Stromal cell of bone marrow (primary cell): Measurements from ENCODE around the gene HORMAD1.
"Not testable (repeated sequence)": the region's sequence is repeated elsewhere in the genome, so short reads cannot be mapped to it uniquely, and the experiment has no call there.

ENCODE experiments used
- DNase-seq: peaks from one replicate; pipeline ENCODE4 v3.0.0-alpha.2; 2012; ENCODE audit warnings: low read depth

Gene HORMAD1

GRCh38 chr1:150720703-150721102 lies at the start of gene HORMAD1:
Gene HORMAD1, minus strand, starts transcription at chr1:150720895. Its CDS starts 1,390 bp downstream, at chr1:150719505.
- DNase-seq = no peak

- not testable (repeated sequence) for DNase-seq
Observed at GRCh38 chr1:150767704-150768103, 47.0 kb upstream of the HORMAD1 start.

- DNase-seq = not testable (repeated sequence)
Observed at GRCh38 chr1:150765977-150766301, 45.2 kb upstream of the HORMAD1 start.

- DNase-seq = no peak
Observed at GRCh38 chr1:150765296-150765976, 44.7 kb upstream of the HORMAD1 start, which contains the start of gene CTSS. Gene CTSS, minus strand, starts transcription at chr1:150765778. Its CDS starts 1,015 bp downstream, at chr1:150764763.

- DNase-seq = peak; percentile 31
Observed at GRCh38 chr1:150764617-150765101, 44.0 kb upstream of the HORMAD1 start.

- no peak for DNase-seq
Observed at GRCh38 chr1:150763018-150763417, 42.3 kb upstream of the HORMAD1 start.

- no peak for DNase-seq
Observed at GRCh38 chr1:150762552-150762951, 41.9 kb upstream of the HORMAD1 start.

- no peak for DNase-seq
Observed at GRCh38 chr1:150761801-150762200, 41.1 kb upstream of the HORMAD1 start.

- DNase-seq = no peak
Observed at GRCh38 chr1:150760013-150760412, 39.3 kb upstream of the HORMAD1 start.

- DNase-seq = no peak
Observed at GRCh38 chr1:150753416-150753815, 32.7 kb upstream of the HORMAD1 start.

GRCh38 chr1:150751443-150751842 lies 30.7 kb upstream of the HORMAD1 start:
- no peak for DNase-seq

GRCh38 chr1:150749720-150750311 lies 29.1 kb upstream of the HORMAD1 start:
- DNase-seq = no peak

GRCh38 chr1:150748878-150749719 lies 28.4 kb upstream of the HORMAD1 start:
- no peak for DNase-seq

GRCh38 chr1:150730130-150730721 lies 9.5 kb upstream of the HORMAD1 start:
- no peak for DNase-seq

GRCh38 chr1:150724336-150724735 lies 3.6 kb upstream of the HORMAD1 start:
- DNase-seq = no peak

- DNase-seq = no peak
Observed at GRCh38 chr1:150720098-150720497, 597 bp downstream of the HORMAD1 start.

- DNase-seq = no peak
Observed at GRCh38 chr1:150718225-150718891, 2.3 kb downstream of the HORMAD1 start.

- not testable (repeated sequence) for DNase-seq
Observed at GRCh38 chr1:150709031-150709430, 11.7 kb downstream of the HORMAD1 start.

- no peak for DNase-seq
Observed at GRCh38 chr1:150708595-150708994, 12.1 kb downstream of the HORMAD1 start.

GRCh38 chr1:150706091-150706490 lies 14.6 kb downstream of the HORMAD1 start:
- DNase-seq = no peak

GRCh38 chr1:150703427-150703826 lies 17.3 kb downstream of the HORMAD1 start:
- no peak for DNase-seq
